PC-3 (cell line): ENCODE data around the gene LYVE1. TPM values are rescaled to one million over a fixed set of nuclear protein-coding genes. Genes with fewer than 3 reads are reported as not detected.
A peak's percentile ranks its signal among the peaks of the same experiment; 100 is the strongest.

ENCODE experiments used
- ATAC-seq: fragments of 200-7000 bp; cut with Tn5 transposase; 2 replicates; pipeline ENCODE4 v1.9.1; 2020; ENCODE audit warnings: mild to moderate bottlenecking, moderate library complexity
- BruUV-seq: library from RNA; stranded (reverse); fragments of 400-500 nt; replicated peaks from 2 replicates; lab custom pipeline; 2021; lab: Mats Ljungman, UMichigan
- CTCF ChIA-PET: fragments of 300-600 bp; sonication (Branson Sonifier 250); formaldehyde crosslinking; loops from one replicate; lab custom pipeline; 2022; ENCODE audit warnings: antibody characterized with exemption; lab: Charles Lee
- POLR2A ChIA-PET: fragments of 300-600 bp; sonication (Branson Sonifier 250); formaldehyde crosslinking; loops from one replicate; lab custom pipeline; 2022; ENCODE audit warnings: antibody characterized with exemption; ENCODE audit not compliant: unreplicated experiment; lab: Charles Lee
- DNase-seq: peaks from one replicate; pipeline ENCODE4 v3.0.0-alpha.2; 2015
- H2AFZ ChIP-seq: fragments of 300-600 bp; sonication (generic); 2 replicates; pipeline ENCODE4 v1.6.0; 2016; ENCODE audit warnings: antibody characterized with exemption, low read length
- H3F3A ChIP-seq: fragments of 300-600 bp; sonication (generic); one replicate; pipeline ENCODE4 v1.6.0; 2017; ENCODE audit warnings: antibody characterized with exemption, low read length, control low read depth, mild to moderate bottlenecking; ENCODE audit not compliant: unreplicated experiment
- H3K27ac ChIP-seq: fragments of 300-600 bp; sonication (generic); 2 replicates; pipeline ENCODE4 v1.5.1; 2016; ENCODE audit warnings: mild to moderate bottlenecking, low read length
- H3K27me3 ChIP-seq: fragments of 300-600 bp; sonication (generic); 2 replicates; pipeline ENCODE4 v1.6.1; 2016; ENCODE audit warnings: low read length, mixed read lengths
- H3K36me3 ChIP-seq: fragments of 300-600 bp; sonication (generic); 2 replicates; pipeline ENCODE4 v1.6.1; 2016; ENCODE audit warnings: low read depth, mixed run types, low read length, mixed read lengths
- H3K4me1 ChIP-seq: fragments of 300-600 bp; sonication (generic); 2 replicates; pipeline ENCODE4 v1.5.1; 2016; ENCODE audit warnings: low read length; ENCODE audit not compliant: insufficient read depth
- H3K4me2 ChIP-seq: fragments of 300-600 bp; sonication (generic); 2 replicates; pipeline ENCODE4 v1.6.0; 2016; ENCODE audit warnings: low read length
- H3K4me3 ChIP-seq: fragments of 300-600 bp; sonication (generic); 2 replicates; pipeline ENCODE4 v1.5.1; 2016; ENCODE audit warnings: mild to moderate bottlenecking, low read length, mixed read lengths
- H3K79me2 ChIP-seq: fragments of 300-600 bp; sonication (generic); 2 replicates; pipeline ENCODE4 v1.6.1; 2017; ENCODE audit warnings: low read length, mixed read lengths
- H3K9ac ChIP-seq: fragments of 300-600 bp; sonication (generic); 2 replicates; pipeline ENCODE4 v1.6.0; 2016; ENCODE audit warnings: mild to moderate bottlenecking, low read length
- H3K9me2 ChIP-seq: fragments of 300-600 bp; sonication (generic); replicated peaks from 2 replicates; pipeline ENCODE4 v1.6.1; 2016; ENCODE audit warnings: mixed run types, low read length, mixed read lengths
- H3K9me3 ChIP-seq: fragments of 300-600 bp; sonication (generic); 2 replicates; pipeline ENCODE4 v1.6.1; 2016; ENCODE audit warnings: low read length, mixed read lengths
- H4K20me1 ChIP-seq: fragments of 300-600 bp; sonication (generic); 2 replicates; pipeline ENCODE4 v1.6.1; 2016; ENCODE audit warnings: low read length, mixed read lengths
- CTCF ChIP-seq: fragments of 300-600 bp; sonication (generic); conservative IDR thresholded peaks from 2 replicates; pipeline ENCODE4 v1.5.1; 2017; ENCODE audit warnings: antibody characterized with exemption, low read depth, mild to moderate bottlenecking, low read length
- EZH2 ChIP-seq: fragments of 300-600 bp; sonication (generic); IDR thresholded peaks from one replicate; pipeline ENCODE4 v1.6.1; 2017; ENCODE audit warnings: antibody characterized with exemption, mild to moderate bottlenecking, low read length; ENCODE audit not compliant: unreplicated experiment
- EZH2phosphoT487 ChIP-seq: fragments of 300-600 bp; sonication (generic); IDR thresholded peaks from 2 replicates; pipeline ENCODE4 v1.6.1; 2018; ENCODE audit warnings: mild to moderate bottlenecking, antibody characterized with exemption, low read length, borderline replicate concordance
- intact Hi-C: fragments of 100-400 bp; cut with micrococcal nuclease; formaldehyde crosslinking; loops from 2 replicates; pipeline ENCODE4 v1.9.0; 2023
- total RNA-seq: library from RNA; depleted of rRNA; stranded (reverse); fragments of >200 nt; gene quantifications from 2 replicates; pipeline ENCODE4 v1.2.3, GENCODE V29; 2014

The LYVE1 gene
- total RNA-seq, 1 experiment from 2014 or later, result not detected

- H2AFZ ChIP-seq, result no peak overlapping the region
- TF ChIP-seq CTCF (no peak), EZH2 (no peak), EZH2phosphoT487 (no peak)
- H3F3A ChIP-seq, result no peaks in the 10 kb centered on the region
- DNase-seq (peak; percentile 77), ATAC-seq (peak; percentile 34)
- no peaks in the 10 kb centered on the region for H3K27me3 ChIP-seq
- intact Hi-C loops, result no loop called here
- H3K9me2 ChIP-seq, result no peaks in the 10 kb centered on the region
- no peak overlapping the region for H3K4me3 ChIP-seq
- H3K36me3 ChIP-seq, result no peaks in the 10 kb centered on the region
- H3K79me2 ChIP-seq, result no peaks in the 10 kb centered on the region
- peaks cover 46% of the 10 kb centered on the region for H3K4me1 ChIP-seq
- ChIA-PET CTCF (no interaction called here), POLR2A (no interaction called here)
- H3K9ac ChIP-seq, result no peak overlapping the region
- H3K9me3 ChIP-seq, result no peaks in the 10 kb centered on the region
- no TSS peak for BruUV-seq
- peak overlapping the region; percentile 37 for H3K27ac ChIP-seq
- H3K4me2 ChIP-seq, result peak overlapping the region; percentile 4; the same call in 1 of the 2 replicates
- no peaks in the 10 kb centered on the region for H4K20me1 ChIP-seq
Observed at GRCh38 chr11:10588904-10589303, 20.4 kb upstream of the LYVE1 start.

GRCh38 chr11:10587995-10588394 lies 19.5 kb upstream of the LYVE1 start:
- POLR2A ChIA-PET, result no interaction called here
- TF ChIP-seq CTCF (no peak), EZH2 (no peak), EZH2phosphoT487 (no peak)

GRCh38 chr11:10587388-10587787 lies 18.9 kb upstream of the LYVE1 start:
- no peaks in the 10 kb centered on the region for H3F3A ChIP-seq
- TF ChIP-seq EZH2, result no peak
- TF ChIP-seq CTCF, result no peak
- TF ChIP-seq EZH2phosphoT487, result no peak
- no peak for DNase-seq
- CTCF ChIA-PET, result no interaction called here
- ATAC-seq, result no peak
- BruUV-seq, result no TSS peak
- no peaks in the 10 kb centered on the region for H4K20me1 ChIP-seq
- H3K27ac ChIP-seq, result no peak overlapping the region
- intact Hi-C loops, result no loop called here
- POLR2A ChIA-PET, result no interaction called here
- no peak overlapping the region for H3K4me3 ChIP-seq
- no peak overlapping the region for H3K9ac ChIP-seq
- H3K9me2 ChIP-seq, result no peaks in the 10 kb centered on the region
- H3K36me3 ChIP-seq, result no peaks in the 10 kb centered on the region
- no peaks in the 10 kb centered on the region for H3K9me3 ChIP-seq
- no peak overlapping the region for H3K4me2 ChIP-seq
- no peak overlapping the region for H2AFZ ChIP-seq
- no peaks in the 10 kb centered on the region for H3K79me2 ChIP-seq
- peaks cover 31% of the 10 kb centered on the region for H3K4me1 ChIP-seq
- H3K27me3 ChIP-seq, result no peaks in the 10 kb centered on the region

More at GRCh38 chr11:10587995-10588394, 19.5 kb upstream of the LYVE1 start:
- peaks cover 37% of the 10 kb centered on the region for H3K4me1 ChIP-seq
- no peak overlapping the region for H3K9ac ChIP-seq
- CTCF ChIA-PET, result no interaction called here
- no peaks in the 10 kb centered on the region for H3K9me3 ChIP-seq
- H2AFZ ChIP-seq, result no peak overlapping the region
- DNase-seq (no peak), ATAC-seq (no peak)
- intact Hi-C loops, result no loop called here
- no peaks in the 10 kb centered on the region for H3K79me2 ChIP-seq
- no peaks in the 10 kb centered on the region for H3F3A ChIP-seq
- H3K4me3 ChIP-seq, result no peak overlapping the region
- no peaks in the 10 kb centered on the region for H3K36me3 ChIP-seq
- no TSS peak for BruUV-seq
- H4K20me1 ChIP-seq, result no peaks in the 10 kb centered on the region
- H3K27ac ChIP-seq, result no peak overlapping the region
- H3K27me3 ChIP-seq, result no peaks in the 10 kb centered on the region
- H3K4me2 ChIP-seq, result no peak overlapping the region
- H3K9me2 ChIP-seq, result no peaks in the 10 kb centered on the region
